Activated naive CD4-positive, alpha-beta T cell treated with Interleukin-2 at 50 U/mL for 16 hours (primary cell): ENCODE results near the gene MYOC.
"Not testable (repeated sequence)": the region's sequence is repeated elsewhere in the genome, so short reads cannot be mapped to it uniquely, and the experiment has no call there.

Experiments
- DNase-seq: peaks from one replicate; pipeline ENCODE4 v3.0.0-alpha.2; 2020

MYOC gene

GRCh38 chr1:171652234-171652822 lies at the start of gene MYOC:
TSS of gene MYOC (minus strand) at chr1:171652688. CDS start at chr1:171652611, 77 bp downstream.
- no peak for DNase-seq

GRCh38 chr1:171699531-171699930 lies 47.0 kb upstream of the MYOC start:
- DNase-seq = no peak

- not testable (repeated sequence) for DNase-seq
These were observed 43.3 kb upstream of the MYOC start for GRCh38 chr1:171695772-171696171.

GRCh38 chr1:171693541-171693940 lies 41.1 kb upstream of the MYOC start:
- DNase-seq = not testable (repeated sequence)

GRCh38 chr1:171683870-171684269 lies 31.4 kb upstream of the MYOC start:
- no peak for DNase-seq

GRCh38 chr1:171680339-171680738 lies 27.9 kb upstream of the MYOC start:
- DNase-seq = no peak

- no peak for DNase-seq
These were observed 24.3 kb upstream of the MYOC start for GRCh38 chr1:171676823-171677222.

GRCh38 chr1:171674431-171675405 lies 22.2 kb upstream of the MYOC start:
- no peak for DNase-seq

GRCh38 chr1:171670739-171671138 lies 18.3 kb upstream of the MYOC start:
- DNase-seq = no peak

GRCh38 chr1:171668372-171668771 lies 15.9 kb upstream of the MYOC start:
- DNase-seq = no peak

GRCh38 chr1:171666114-171666769 lies 13.8 kb upstream of the MYOC start:
- DNase-seq = no peak

- DNase-seq = no peak
These were observed 12.5 kb upstream of the MYOC start for GRCh38 chr1:171664976-171665375.

- DNase-seq = no peak
These were observed 11.5 kb upstream of the MYOC start for GRCh38 chr1:171663854-171664575.

GRCh38 chr1:171663036-171663853 lies 10.8 kb upstream of the MYOC start:
- no peak for DNase-seq

- no peak for DNase-seq
These were observed 8.7 kb upstream of the MYOC start for GRCh38 chr1:171661076-171661650.

- DNase-seq = not testable (repeated sequence)
These were observed 3.7 kb upstream of the MYOC start for GRCh38 chr1:171656206-171656605.

- no peak for DNase-seq
These were observed 3.2 kb upstream of the MYOC start for GRCh38 chr1:171655746-171656116.

- DNase-seq = peak; percentile 75
These were observed 2.7 kb upstream of the MYOC start for GRCh38 chr1:171654942-171655745.

GRCh38 chr1:171654201-171654941 lies 1.9 kb upstream of the MYOC start:
- DNase-seq = no peak

- no peak for DNase-seq
These were observed 1.3 kb upstream of the MYOC start for GRCh38 chr1:171653796-171654195.
